ENCODE results near the gene ERP27. TPM values are rescaled to one million over a fixed set of nuclear protein-coding genes. Genes with fewer than 3 reads are reported as not detected.
A peak's percentile ranks its signal among the peaks of the same experiment; 100 is the strongest.

ERP27 gene
- 122 TPM for total RNA-seq

DNA sequence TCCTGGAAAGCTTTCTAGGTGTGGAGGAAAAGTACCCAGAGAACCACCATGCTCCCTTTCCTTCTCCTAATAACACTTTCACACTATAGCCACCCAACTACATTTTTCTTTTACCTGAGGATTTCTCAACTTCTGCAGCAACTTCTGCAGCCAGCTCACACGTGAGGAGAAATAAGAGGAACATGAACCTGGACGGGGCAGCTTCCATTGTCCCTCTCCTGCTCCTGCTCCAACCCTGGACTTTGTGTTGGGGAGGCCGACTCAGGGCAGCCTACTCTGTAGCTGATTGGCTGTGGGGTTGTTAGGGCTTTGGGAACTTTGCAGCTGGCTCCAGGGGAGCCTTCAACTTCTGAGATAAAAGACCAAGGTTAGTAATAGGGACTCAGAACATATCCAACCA is at the start of gene ERP27:
TSS of gene ERP27 (minus strand) at position 237 of the 400 bp plus-strand sequence. CDS start at position 208, 29 bp downstream.
- DNase-seq (ENCODE audit: low spot score) = no peak

DNA sequence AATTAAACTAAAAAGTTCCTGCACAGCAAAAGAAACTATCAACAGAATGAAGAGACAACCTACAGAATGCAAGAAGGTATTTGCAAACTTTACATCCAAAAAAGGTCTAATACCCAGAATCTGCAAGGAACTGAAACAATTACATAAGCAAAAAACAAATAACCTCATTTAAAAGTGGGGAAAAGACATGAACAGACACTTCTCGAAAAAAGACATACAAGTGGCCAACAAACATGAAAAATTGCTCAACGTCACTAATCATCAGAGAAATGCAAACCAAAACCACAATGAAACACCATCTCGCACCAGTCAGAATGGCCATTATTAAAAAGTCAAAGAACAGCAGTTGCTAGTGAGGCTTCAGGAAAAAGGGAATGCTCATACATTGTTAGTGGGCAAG is 49.7 kb upstream of the ERP27 start:
- no peak for DNase-seq (ENCODE audit: low spot score)

DNA sequence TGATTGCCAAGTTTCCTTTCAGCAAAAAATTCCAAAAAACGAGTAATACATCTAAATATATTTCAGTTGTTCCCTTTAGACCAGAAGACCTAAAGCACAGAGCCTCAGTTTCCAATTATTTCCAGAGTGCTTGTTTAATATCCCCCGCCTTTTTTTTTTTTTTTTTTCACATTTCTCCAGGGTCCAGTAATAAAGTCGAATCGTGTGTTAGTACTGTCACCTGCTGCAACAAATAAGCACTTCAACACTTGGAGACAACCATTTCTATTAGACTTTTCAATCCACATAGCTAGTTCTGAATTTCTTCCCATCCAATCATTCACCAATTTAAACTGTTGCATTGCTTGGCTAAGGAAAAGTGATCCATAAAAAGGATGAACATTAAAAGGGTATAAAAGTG is 48.1 kb upstream of the ERP27 start:
- no peak for DNase-seq (ENCODE audit: low spot score)

DNA sequence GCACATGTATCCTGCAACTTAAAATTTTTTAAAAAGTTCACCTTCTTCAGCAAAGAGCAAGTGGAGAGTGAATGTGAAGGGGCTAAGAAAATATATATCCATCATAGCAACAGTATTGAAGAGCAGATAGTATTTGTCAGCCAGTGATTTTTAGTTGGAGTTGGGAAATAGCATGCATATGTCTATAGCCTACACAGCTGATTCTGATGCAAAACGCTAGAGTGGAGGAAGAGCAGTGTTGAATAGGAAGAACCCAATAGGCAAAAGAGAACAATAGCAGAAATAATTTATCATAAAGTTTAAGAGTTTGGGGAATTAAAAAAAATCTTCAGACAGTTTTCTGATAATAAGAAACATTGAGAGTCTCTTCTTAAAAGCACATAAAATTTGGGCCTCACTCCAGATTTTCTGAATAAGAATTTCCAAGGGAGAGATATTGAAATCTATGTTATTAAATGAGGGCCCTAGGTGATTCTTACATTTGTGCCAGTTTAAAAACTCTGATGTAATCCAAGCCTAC is 46.5 kb upstream of the ERP27 start:
- DNase-seq (ENCODE audit: low spot score) = no peak

DNA sequence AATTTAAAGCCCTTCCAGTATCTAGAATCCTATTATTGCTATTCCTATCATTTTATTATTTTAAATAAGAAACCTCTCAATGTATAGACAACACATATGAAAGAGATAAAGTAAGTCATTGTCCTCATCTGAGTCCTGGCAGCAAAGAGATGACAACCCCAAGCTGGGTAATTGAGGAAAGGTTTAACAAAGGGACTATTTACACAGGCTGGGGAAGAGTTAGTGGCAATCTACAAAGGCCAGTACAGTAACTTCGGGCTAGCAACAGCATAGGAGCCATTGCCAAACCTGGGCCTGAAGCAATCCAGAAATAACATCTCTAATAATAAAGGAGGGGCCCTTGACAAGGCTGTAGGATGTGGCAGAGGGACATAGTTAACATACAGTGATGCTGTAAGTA is 45.7 kb upstream of the ERP27 start:
- DNase-seq (ENCODE audit: low spot score) = no peak

DNA sequence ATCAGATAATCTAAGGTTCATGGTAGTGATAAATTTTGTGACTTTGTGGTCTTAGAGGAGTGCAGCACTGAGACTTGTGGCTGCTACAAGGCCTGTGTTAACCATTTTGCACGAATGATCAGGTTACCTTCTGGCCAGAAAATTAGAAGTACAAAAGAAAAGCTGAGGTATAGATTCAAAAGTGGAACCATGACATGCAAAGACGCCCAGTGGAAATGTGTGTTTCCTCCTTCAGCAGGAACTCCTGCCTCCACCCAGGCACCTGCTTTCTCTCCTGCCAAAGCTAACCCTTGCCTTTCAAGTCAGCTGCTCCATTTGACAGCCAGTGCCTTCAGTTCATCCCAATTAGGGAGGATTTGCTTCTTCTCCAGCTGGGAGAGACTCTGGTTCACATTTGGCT is 44.7 kb upstream of the ERP27 start:
- DNase-seq (ENCODE audit: low spot score) = no peak

DNA sequence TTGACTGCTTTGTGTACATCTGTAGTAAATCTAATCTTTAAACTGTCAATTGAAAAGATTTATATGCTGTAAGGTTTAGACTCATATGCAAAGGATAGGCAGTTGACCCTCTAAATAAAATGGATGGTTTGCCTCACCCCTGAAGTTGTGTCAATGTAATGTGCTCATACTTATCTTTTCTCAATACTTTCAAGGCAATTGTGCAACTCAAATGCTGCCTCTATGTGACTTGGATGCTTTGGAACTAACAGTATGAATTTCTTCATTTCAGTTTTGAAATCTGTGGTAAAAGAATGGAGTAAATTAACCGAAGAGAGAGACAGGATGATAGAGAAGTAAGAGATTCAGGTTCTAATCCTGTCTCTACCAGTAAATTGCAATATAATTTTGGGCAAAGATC is 44.2 kb upstream of the ERP27 start:
- DNase-seq (ENCODE audit: low spot score) = no peak

DNA sequence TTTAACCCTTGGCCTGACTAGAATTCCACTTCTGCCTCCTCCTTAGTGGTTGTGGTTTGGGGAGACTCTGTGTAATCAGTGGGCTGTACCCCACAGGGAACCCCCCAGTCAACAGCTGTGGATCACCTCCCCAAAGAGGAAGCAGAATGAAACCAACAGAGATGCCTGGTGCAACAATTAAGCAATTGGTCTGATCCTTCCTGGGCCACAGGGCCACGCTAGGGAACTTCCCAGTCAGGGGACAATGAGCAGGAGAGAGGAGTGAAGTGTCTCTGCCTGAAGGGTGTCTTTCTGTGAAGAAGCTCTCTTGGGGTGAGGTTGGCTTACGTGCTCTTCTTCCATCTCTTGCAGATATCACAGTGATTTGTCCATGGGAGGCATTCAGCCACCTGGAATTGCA is 42.7 kb upstream of the ERP27 start:
- DNase-seq (ENCODE audit: low spot score) = no peak

DNA sequence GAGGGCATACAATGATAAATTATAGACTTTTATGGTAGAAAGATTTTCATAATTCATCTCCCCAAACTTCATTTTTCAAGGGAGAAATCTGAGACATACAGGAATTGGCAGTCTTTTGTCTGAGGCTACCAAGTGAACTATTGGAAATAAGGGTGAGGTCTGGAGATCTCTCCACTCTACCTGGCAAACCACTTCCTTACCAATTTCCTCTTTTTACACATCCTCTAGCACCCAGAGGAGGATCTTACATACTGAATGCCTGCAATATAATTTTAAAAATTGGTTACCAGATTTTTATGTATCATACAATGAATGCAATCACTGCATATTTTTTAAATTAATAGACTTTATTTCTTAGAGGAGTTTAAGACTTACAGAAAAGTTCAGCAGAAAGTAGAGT is 41.1 kb upstream of the ERP27 start:
- DNase-seq (ENCODE audit: low spot score) = no peak

DNA sequence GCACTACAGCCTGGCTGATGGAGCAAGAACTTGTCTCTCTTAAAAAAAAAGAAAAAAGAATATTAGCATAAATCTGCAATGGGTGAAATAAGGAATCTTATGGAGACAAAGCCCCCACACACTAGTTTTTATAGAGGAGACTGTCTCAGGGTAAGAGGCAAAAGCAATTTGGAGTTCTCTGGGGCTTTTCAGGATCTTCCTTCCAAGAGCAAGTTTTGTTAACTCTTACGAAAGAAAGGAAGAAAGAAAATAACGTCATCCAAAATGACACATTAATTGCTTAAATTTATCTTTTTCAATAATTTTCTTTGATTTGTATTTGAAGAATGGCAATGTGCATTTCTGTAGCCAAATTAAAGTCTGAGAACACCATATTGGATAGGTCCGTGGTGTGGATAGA is 38.3 kb upstream of the ERP27 start:
- no peak for DNase-seq (ENCODE audit: low spot score)

DNA sequence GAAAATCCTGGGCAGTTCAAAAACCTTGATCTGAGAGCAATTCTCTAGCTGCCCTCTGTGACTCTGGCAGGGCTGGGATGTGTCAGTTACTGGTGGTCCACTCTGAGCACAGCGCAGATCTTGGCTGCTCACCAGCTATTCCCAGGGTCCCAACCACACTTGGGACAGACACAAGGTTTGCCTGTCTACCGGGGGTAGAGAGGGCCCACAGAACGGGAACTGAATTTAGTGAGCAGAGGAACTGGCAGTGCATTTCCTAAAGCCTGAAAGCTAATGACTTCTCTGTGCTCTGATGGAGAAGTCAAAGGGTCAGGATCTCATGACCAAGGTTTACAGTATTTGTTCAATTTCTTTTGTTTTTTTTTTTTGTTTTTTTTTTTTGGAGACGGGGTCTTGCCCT is 37.1 kb upstream of the ERP27 start:
- DNase-seq (ENCODE audit: low spot score) = no peak

DNA sequence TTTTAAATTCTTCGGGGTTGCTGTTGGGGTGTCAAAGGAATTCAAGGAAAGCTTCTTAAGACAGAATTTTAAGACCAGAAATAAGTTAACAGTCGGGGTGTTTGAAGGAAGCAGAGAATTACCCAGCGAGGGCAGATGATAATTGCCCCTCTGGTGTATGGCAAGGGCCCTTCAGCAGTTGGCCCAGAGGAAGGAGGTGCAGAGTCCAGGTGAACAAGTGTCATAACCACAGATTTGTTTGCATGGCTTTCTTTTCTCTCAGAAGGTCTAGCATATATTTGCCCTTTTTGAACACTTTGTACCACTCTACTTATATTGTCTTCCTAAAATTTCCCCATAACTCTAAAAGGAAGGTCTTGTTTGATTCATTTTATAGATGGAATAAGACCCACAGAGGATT is 36.3 kb upstream of the ERP27 start:
- no peak for DNase-seq (ENCODE audit: low spot score)

DNA sequence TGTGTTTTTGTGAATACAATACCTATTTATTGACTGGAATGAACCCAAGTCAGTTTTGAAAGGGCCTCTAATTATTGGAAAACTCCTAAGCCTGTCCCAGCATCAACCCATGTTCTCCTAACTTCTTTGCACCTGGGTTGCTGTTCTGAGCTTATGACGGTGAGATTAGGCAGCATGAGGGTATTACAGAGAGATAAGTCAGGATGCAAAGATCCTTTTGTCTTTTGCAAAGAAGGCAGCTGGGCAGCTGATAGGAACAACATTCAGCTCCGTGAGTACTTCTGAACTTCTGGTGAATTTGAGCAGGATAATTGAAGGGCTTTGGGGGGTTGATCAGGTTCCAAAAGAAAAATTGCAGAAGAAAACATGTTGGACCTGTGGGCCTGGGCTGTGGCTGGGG is 34.5 kb upstream of the ERP27 start, which contains the start of gene PDE6H:
TSS of gene PDE6H (plus strand) at position 227 of the 400 bp plus-strand sequence. CDS start 4,971 bp downstream, outside the sequence.
- no peak for DNase-seq (ENCODE audit: low spot score)

DNA sequence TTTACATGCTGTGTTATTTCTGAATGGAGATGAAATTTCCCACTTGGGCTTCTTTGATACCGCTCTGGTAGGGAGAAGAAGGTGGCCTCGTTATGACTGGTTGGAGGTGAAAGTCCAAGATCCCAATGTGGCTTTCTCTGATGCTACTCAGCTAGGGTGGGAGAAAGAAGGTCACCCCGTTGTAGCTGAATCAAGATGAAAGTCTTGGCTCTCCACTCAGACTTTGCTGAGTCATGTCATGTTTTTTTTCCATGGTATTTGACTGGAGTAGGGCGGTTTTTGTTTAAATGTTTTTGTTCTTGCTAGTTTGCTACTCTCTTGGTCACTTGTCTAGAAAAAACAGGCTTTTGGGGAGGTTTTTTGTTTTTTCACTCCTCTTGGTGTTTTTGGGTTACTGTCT is 32.1 kb upstream of the ERP27 start:
- DNase-seq (ENCODE audit: low spot score) = no peak

DNA sequence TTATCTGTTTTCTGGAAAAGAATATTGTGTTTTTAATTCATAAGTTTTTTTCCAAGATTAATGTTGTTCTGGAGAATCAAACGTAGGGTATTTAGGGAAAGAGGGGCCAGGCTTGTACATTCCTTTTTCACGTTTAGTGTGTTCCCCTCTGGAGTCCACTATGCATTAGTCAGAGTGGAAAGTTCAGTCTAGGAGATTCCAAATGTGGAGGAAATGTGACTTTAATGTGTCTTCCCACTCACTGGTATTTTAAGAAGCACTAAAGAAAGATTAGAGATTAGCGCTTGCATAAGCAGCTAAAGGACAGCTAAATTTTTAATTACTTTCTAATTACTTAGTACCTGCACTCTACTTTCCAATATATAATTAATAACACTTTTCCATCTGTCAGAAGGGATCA is 30.1 kb upstream of the ERP27 start:
- DNase-seq (ENCODE audit: low spot score) = no peak

DNA sequence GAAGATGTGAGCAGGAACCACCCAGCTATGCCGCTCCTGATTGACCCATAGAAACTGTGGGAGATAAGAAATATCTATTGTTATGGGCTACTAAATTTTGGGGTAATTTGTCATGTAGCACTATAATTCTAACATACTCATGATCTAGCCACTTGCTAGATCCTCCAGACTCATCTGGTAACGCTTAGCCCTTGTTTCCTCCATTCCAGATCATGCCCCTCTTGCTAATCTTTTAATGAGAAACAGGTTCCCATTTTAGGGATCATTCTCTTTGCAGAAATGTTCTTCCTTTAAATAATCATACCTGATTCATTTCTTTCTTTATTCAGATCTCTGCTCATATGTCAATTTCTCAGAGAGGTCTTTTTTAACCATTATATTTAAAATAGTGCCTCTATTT is 26.9 kb upstream of the ERP27 start:
- no peak for DNase-seq (ENCODE audit: low spot score)

DNA sequence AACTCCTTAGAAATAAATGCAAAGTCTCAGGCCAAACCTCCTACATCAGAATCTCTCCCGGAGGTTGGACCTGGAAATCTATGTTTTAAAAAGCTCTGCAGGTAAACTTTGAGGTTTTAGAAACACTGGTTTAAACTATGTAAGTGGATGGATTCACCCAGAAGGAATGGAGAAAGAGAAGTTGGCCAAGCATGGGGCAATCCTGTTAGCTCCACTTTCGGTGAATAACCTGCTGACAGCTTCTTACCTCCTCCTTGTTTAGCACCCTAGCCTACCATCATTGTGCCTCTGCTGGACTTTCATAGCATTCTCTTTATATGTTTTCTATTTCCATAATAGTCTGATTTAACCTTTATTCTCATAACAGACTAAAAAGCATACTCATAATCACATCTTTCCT is 26.1 kb upstream of the ERP27 start:
- no peak for DNase-seq (ENCODE audit: low spot score)

DNA sequence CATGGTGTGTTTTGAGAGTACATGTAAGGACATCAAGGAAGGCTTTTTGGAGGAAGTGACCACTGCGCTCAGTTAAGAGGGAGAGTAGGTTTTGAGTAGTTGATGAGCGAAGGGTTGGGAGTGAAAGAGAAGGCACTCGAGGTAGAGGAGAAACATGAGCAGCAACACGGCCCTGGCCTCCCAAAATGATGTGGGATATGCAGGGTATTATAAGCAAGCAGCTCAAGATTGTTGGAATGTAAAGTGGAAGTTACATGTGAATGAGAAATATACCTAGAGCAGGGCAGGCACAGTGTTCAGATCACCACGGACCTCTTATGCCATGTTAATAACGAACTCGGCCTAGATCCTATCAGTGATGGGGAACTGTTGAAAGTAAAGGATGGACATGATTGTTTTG is 25.2 kb upstream of the ERP27 start:
- no peak for DNase-seq (ENCODE audit: low spot score)

DNA sequence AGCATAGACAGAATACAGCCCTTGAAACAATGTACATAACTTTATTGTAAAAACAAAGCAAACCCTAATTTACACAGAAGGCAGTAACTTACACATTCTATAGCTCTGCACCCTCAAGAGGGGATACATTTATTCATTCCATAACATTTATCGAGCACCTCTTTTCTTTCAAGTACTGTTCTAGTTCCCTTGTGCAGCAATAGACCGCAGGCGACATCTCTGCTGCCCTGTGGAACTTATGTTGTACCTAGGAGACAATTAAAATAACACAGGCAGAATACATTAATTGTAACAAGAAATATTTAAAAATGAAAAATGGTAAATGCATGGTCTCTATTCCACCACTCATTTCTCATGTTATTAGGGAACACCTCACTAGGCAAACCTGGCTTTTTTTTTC is 24.5 kb upstream of the ERP27 start:
- DNase-seq (ENCODE audit: low spot score) = no peak

DNA sequence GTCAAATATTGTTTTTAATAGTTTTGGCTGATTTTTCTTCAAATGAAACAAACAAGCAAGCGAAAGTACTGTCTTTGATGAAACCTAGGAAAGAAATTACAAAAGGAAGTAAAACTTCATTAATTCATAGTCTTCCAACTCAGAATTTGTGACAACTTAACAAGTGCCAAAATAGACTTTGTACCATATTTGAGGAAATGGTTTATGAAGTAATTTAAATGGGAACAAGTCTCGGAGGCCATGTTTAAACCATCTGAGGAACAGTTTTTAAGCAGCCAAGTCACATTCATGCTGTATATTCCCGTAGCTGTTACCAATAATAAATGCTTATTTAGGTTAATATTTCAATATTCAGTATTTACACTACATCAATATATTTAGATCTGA is 23.8 kb upstream of the ERP27 start:
- no peak for DNase-seq (ENCODE audit: low spot score)

DNA sequence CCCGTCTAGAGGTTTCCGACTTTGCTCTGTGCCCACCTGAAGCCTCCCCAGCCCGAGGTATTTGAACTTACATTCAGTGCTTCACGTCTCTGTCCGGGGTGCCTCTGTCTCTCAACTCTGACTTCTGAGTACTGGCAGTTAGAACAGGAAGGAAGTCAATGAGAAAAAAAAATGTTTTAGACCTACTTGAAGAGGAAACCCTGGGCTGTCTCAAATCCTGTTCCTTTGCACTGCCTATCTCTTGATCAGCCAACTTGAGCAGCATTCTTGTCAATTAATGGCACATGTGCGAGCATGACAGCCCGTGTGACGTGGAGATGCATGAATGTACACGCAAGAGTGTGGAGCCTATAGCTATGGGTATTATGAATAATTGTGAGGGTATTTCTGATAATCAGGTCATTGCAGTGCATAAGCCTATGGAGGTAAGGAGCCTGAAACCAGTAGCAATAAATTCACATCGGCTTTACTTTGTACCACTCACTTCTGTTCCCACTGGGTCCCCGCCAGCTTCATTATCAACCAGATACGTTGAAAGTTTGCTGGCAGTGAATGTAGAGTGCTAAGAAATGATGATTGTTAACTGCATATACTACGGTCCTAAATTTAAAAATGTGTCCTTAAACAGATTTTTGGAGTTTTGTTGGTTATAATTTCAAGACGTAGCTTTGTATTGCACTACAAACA is 23.3 kb upstream of the ERP27 start, which contains the start of gene ARHGDIB:
TSS of gene ARHGDIB (minus strand) at position 136 of the 687 bp plus-strand sequence. CDS start 10,889 bp downstream, outside the sequence.
- DNase-seq (ENCODE audit: low spot score) = peak; percentile 70

DNA sequence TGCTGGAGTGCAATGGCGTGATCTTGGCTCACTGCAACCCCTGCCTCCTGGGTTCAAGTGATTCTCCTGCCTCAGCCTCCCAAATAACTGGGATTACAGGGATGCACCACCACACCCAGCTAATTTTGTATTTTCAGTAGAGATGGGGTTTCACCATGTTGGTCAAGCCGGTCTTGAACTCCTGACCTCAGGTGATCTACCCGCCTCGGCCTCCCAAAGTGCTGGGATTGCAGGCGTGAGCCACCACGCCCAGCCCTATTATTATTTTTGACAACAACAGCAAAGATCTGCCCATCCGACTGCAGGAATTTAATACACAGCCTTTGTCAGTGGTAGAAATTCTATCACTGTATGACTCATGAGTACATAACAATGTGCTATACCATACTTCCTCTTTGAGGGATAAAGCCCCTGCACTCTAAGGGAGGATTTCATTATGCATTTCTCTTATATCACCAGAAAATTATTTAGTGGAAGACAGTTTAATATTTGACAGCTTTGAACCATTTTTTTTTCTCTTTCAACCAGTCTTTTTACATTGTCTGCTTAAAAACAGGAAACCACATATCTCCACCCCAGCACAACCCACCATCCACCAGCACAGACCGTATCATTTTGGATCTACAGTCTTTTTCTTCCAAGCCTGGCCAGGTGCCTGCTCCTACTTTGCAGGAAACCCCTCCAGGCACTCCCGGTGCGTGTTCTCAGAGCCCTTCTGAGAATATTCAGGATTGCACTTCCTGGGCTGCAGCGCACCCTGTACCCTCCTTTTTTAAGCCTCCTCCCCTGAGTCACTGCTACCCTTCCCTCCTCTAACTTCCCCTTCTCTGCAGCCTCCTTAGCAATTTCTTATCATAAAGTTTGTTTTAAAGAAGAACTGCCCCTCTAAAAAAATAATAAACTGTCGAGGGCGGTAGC is 22.5 kb upstream of the ERP27 start:
- peak; percentile 53 for DNase-seq (ENCODE audit: low spot score)
